NCI-H2081 treated with DMSO at 0.1 percent for 48 hours (cell line): ENCODE results near the gene ZDHHC5.

Experiments used
- DNase-seq: peaks from one replicate; lab custom pipeline; 2025; lab: John Stamatoyannopoulos, UW

ZDHHC5 gene

GRCh38 chr11:57667736-57668433 lies at the start of gene ZDHHC5:
Gene ZDHHC5 (plus strand): TSS chr11:57668114. CDS start chr11:57673091, 4,977 bp downstream.
- peak; percentile 96 for DNase-seq

- DNase-seq = no peak
Measured at GRCh38 chr11:57618438-57618837, 49.5 kb upstream of the ZDHHC5 start.

GRCh38 chr11:57619331-57619730 lies 48.6 kb upstream of the ZDHHC5 start:
- no peak for DNase-seq

GRCh38 chr11:57620467-57620866 lies 47.4 kb upstream of the ZDHHC5 start:
- no peak for DNase-seq

- no peak for DNase-seq
Measured at GRCh38 chr11:57622263-57622662, 45.7 kb upstream of the ZDHHC5 start.

GRCh38 chr11:57624864-57625263 lies 43.0 kb upstream of the ZDHHC5 start:
- DNase-seq = no peak

GRCh38 chr11:57626895-57627294 lies 41.0 kb upstream of the ZDHHC5 start:
- no peak for DNase-seq

- DNase-seq = no peak
Measured at GRCh38 chr11:57630171-57630570, 37.7 kb upstream of the ZDHHC5 start.

- no peak for DNase-seq
Measured at GRCh38 chr11:57632116-57632515, 35.8 kb upstream of the ZDHHC5 start.

- no peak for DNase-seq
Measured at GRCh38 chr11:57633394-57634070, 34.4 kb upstream of the ZDHHC5 start.

GRCh38 chr11:57634311-57634710 lies 33.6 kb upstream of the ZDHHC5 start:
- DNase-seq = no peak

GRCh38 chr11:57635246-57635645 lies 32.7 kb upstream of the ZDHHC5 start:
- DNase-seq = no peak

- DNase-seq = no peak
Measured at GRCh38 chr11:57637626-57638004, 30.3 kb upstream of the ZDHHC5 start.

GRCh38 chr11:57638005-57638781 lies 29.7 kb upstream of the ZDHHC5 start:
- DNase-seq = no peak

GRCh38 chr11:57638811-57639320 lies 29.0 kb upstream of the ZDHHC5 start:
- DNase-seq = no peak

GRCh38 chr11:57639321-57640067 lies 28.4 kb upstream of the ZDHHC5 start:
- no peak for DNase-seq

- no peak for DNase-seq
Measured at GRCh38 chr11:57640068-57640800, 27.7 kb upstream of the ZDHHC5 start.

- DNase-seq = peak; percentile 23
Measured at GRCh38 chr11:57641011-57641807, 26.7 kb upstream of the ZDHHC5 start.

- DNase-seq = no peak
Measured at GRCh38 chr11:57643802-57644201, 24.1 kb upstream of the ZDHHC5 start.
